HEK293 (cell line): ENCODE measurements around the gene RAB7B.

ENCODE experiments used
- CTCF ChIA-PET: fragments of 350-600 bp; formaldehyde crosslinking; extraction: SDS; loops from one replicate; lab custom pipeline; 2021; ENCODE audit warnings: antibody characterized with exemption; lab: Yijun Ruan, JAX
- POLR2A ChIA-PET: fragments of 300-600 bp; formaldehyde crosslinking; extraction: SDS; loops from one replicate; lab custom pipeline; 2020; ENCODE audit warnings: antibody characterized with exemption, inconsistent platforms; lab: Yijun Ruan, JAX
- H3K27ac ChIP-seq: fragments of 200-500 bp; sonication (Bioruptor generic); 2 replicates; pipeline ENCODE4 v1.5.1; 2014; ENCODE audit warnings: low read depth, low read length, control low read depth, inconsistent platforms; ENCODE audit errors: extremely low read depth
- H3K36me3 ChIP-seq, 2 experiments: fragments of 200-500 bp in 1 of 2; sonication (Bioruptor generic) in 1 of 2; 1 replicate in 1 of 2; 2 replicates in 1 of 2; pipeline ENCODE4 v1.5.1; 2014 to 2017; ENCODE audit warnings: inconsistent platforms in 2 of 2, low read length in 2 of 2; ENCODE audit not compliant: control insufficient read depth in 2 of 2, insufficient read depth in 1 of 2
- H3K4me1 ChIP-seq: fragments of 200-500 bp; sonication (Bioruptor generic); 2 replicates; pipeline ENCODE4 v1.5.1; 2014; ENCODE audit warnings: mild to moderate bottlenecking, low read length, inconsistent platforms; ENCODE audit not compliant: control insufficient read depth, insufficient read depth
- H3K4me3 ChIP-seq: 2 replicates; pipeline ENCODE4 v1.5.1; 2011; ENCODE audit warnings: low read depth, mild to moderate bottlenecking, control low read depth, low read length, moderate library complexity
- H3K9me3 ChIP-seq: fragments of 200-500 bp; sonication (Bioruptor generic); 2 replicates; pipeline ENCODE4 v1.5.1; 2014; ENCODE audit warnings: low read depth, low read length, inconsistent platforms; ENCODE audit not compliant: control insufficient read depth, insufficient read depth
- ATF2 ChIP-seq: fragments of 450-650 bp; formaldehyde crosslinking; IDR thresholded peaks from 2 replicates; pipeline ENCODE4 v1.5.1; 2016; ENCODE audit warnings: missing biosample characterization, missing genetic modification characterization, low read depth
- CTCF ChIP-seq: fragments of 450-650 bp; formaldehyde crosslinking; IDR thresholded peaks from 2 replicates; pipeline ENCODE4 v1.5.1; 2016; ENCODE audit warnings: missing biosample characterization, missing genetic modification characterization
- GLIS2 ChIP-seq: fragments of 450-650 bp; formaldehyde crosslinking; IDR thresholded peaks from 2 replicates; pipeline ENCODE4 v1.5.1; 2016; ENCODE audit warnings: missing biosample characterization, missing genetic modification characterization
- KLF9 ChIP-seq: fragments of 450-650 bp; formaldehyde crosslinking; IDR thresholded peaks from 2 replicates; pipeline ENCODE4 v1.5.1; 2016; ENCODE audit warnings: missing biosample characterization, missing genetic modification characterization, low read depth
- TRIM28 ChIP-seq: IDR thresholded peaks from 2 replicates; pipeline ENCODE4 v1.6.1; 2011; ENCODE audit warnings: low read length, control low read depth, borderline replicate concordance
- ZBTB26 ChIP-seq: fragments of 450-650 bp; formaldehyde crosslinking; optimal IDR thresholded peaks from 2 replicates; pipeline ENCODE3; 2016; ENCODE audit warnings: missing biosample characterization, mild to moderate bottlenecking, missing genetic modification characterization
- ZBTB8A ChIP-seq: fragments of 450-650 bp; formaldehyde crosslinking; IDR thresholded peaks from 2 replicates; pipeline ENCODE4 v1.5.1; 2016; ENCODE audit warnings: missing biosample characterization, missing genetic modification characterization
- ZNF146 ChIP-seq: fragments of 450-650 bp; formaldehyde crosslinking; IDR thresholded peaks from 2 replicates; pipeline ENCODE4 v1.5.1; 2016; ENCODE audit warnings: missing biosample characterization, missing genetic modification characterization
- ZNF169 ChIP-seq: fragments of 450-650 bp; formaldehyde crosslinking; IDR thresholded peaks from 2 replicates; pipeline ENCODE4 v1.5.1; 2016; ENCODE audit warnings: missing biosample characterization, missing genetic modification characterization
- ZNF211 ChIP-seq: fragments of 450-650 bp; formaldehyde crosslinking; IDR thresholded peaks from 2 replicates; pipeline ENCODE4 v1.5.1; 2016; ENCODE audit warnings: low read depth, missing biosample characterization, missing genetic modification characterization
- ZNF266 ChIP-seq: fragments of 450-650 bp; formaldehyde crosslinking; IDR thresholded peaks from 2 replicates; pipeline ENCODE4 v1.5.1; 2016; ENCODE audit warnings: missing biosample characterization, missing genetic modification characterization, low read depth
- ZNF274 ChIP-seq, 2 experiments: fragments of 200-500 bp in 1 of 2; fragments of 450-650 bp in 1 of 2; sonication (Bioruptor generic) in 1 of 2; formaldehyde crosslinking in 1 of 2; IDR thresholded peaks; 2 replicates each; pipeline versions ENCODE4 v1.5.1 to v1.6.1; 2014 to 2016; ENCODE audit warnings: borderline replicate concordance in 1 of 2, inconsistent platforms in 1 of 2, low read length in 1 of 2, missing biosample characterization in 1 of 2, missing genetic modification characterization in 1 of 2
- ZNF335 ChIP-seq: fragments of 450-650 bp; formaldehyde crosslinking; conservative IDR thresholded peaks from 2 replicates; pipeline ENCODE4 v1.5.1; 2016; ENCODE audit warnings: missing biosample characterization, missing genetic modification characterization
- ZNF391 ChIP-seq: fragments of 450-650 bp; formaldehyde crosslinking; IDR thresholded peaks from 2 replicates; pipeline ENCODE4 v1.5.1; 2016; ENCODE audit warnings: low read depth, missing biosample characterization, missing genetic modification characterization, borderline replicate concordance
- ZNF488 ChIP-seq: fragments of 450-650 bp; formaldehyde crosslinking; IDR thresholded peaks from 2 replicates; pipeline ENCODE4 v1.5.1; 2016; ENCODE audit warnings: missing biosample characterization, missing genetic modification characterization
- ZNF513 ChIP-seq: fragments of 450-650 bp; IDR thresholded peaks from 2 replicates; pipeline ENCODE4 v1.5.1; 2018; ENCODE audit warnings: missing biosample characterization, missing genetic modification characterization
- ZNF544 ChIP-seq: fragments of 450-650 bp; formaldehyde crosslinking; IDR thresholded peaks from 2 replicates; pipeline ENCODE4 v1.5.0; 2017; ENCODE audit warnings: missing biosample characterization, missing genetic modification characterization
- ZNF549 ChIP-seq: fragments of 450-650 bp; IDR thresholded peaks from 2 replicates; pipeline ENCODE4 v1.5.1; 2018; ENCODE audit warnings: missing biosample characterization, missing genetic modification characterization, mild to moderate bottlenecking, inconsistent platforms, moderate library complexity
- ZNF600 ChIP-seq: fragments of 450-650 bp; formaldehyde crosslinking; IDR thresholded peaks from 2 replicates; pipeline ENCODE4 v1.5.1; 2016; ENCODE audit warnings: missing biosample characterization, missing genetic modification characterization
- ZNF664 ChIP-seq: fragments of 450-650 bp; formaldehyde crosslinking; IDR thresholded peaks from 2 replicates; pipeline ENCODE4 v1.5.1; 2016; ENCODE audit warnings: missing biosample characterization, missing genetic modification characterization
- ZSCAN16 ChIP-seq: fragments of 450-650 bp; formaldehyde crosslinking; IDR thresholded peaks from 2 replicates; pipeline ENCODE4 v1.5.1; 2016; ENCODE audit warnings: missing biosample characterization, missing genetic modification characterization
- ZSCAN30 ChIP-seq: fragments of 450-650 bp; IDR thresholded peaks from 2 replicates; pipeline ENCODE4 v1.5.1; 2018; ENCODE audit warnings: missing biosample characterization, mild to moderate bottlenecking, missing genetic modification characterization, moderate library complexity

Gene RAB7B

GRCh38 chr1:206025283-206025820 lies 22.2 kb upstream of the RAB7B start:
- H3K4me3 ChIP-seq, result no peak overlapping the region
- CTCF ChIA-PET, result no interaction called here

GRCh38 chr1:206023695-206024094 lies 20.5 kb upstream of the RAB7B start, which contains the start of gene CTSE:
Gene CTSE (minus strand): TSS chr1:206023895. CDS start chr1:206023791, 104 bp downstream.
- no peak within 1 kb of the TSS for H3K4me3 ChIP-seq
- ChIA-PET POLR2A (no interaction called here), CTCF (interaction anchor here (0.6 to 1.0 kb wide), 3 partner anchors 14 to 80 kb away, joined by 3 to 4 read pairs (median 3); no protein-coding TSS in a partner anchor)
- no peaks in the 10 kb centered on the region for H3K9me3 ChIP-seq
- no peaks in the 10 kb centered on the region for H3K4me1 ChIP-seq
- no peak within 1 kb of the TSS for H3K27ac ChIP-seq
- TF ChIP-seq ZNF146 (no peak), ZNF664 (no peak), ZBTB26 (tag by site-specific recombination) (no peak), ZSCAN16 (tag by site-specific recombination) (no peak), TRIM28 (no peak), ZNF488 (tag by site-specific recombination) (no peak), ZNF391 (tag by site-specific recombination) (no peak), KLF9 (tag by site-specific recombination) (no peak), ZNF211 (tag by site-specific recombination) (no peak), ATF2 (tag by site-specific recombination) (no peak), ZNF266 (tag by site-specific recombination) (no peak), ZNF513 (tag by site-specific recombination) (no peak), ZBTB8A (no peak), ZNF600 (tag by site-specific recombination) (no peak), ZNF335 (no peak), ZNF274 (IDR thresholded peaks at IDR 0.05; ENCODE audit: low read length) (no peak), ZNF274 (tag by site-specific recombination; IDR thresholded peaks at IDR 0.05; ENCODE audit: borderline replicate concordance) (no peak), ZNF169 (no peak)
- no peaks in the 10 kb centered on the region for H3K36me3 ChIP-seq

More at GRCh38 chr1:206025283-206025820, 22.2 kb upstream of the RAB7B start:
- H3K27ac ChIP-seq, result no peak overlapping the region
- no peaks in the 10 kb centered on the region for H3K4me1 ChIP-seq
- H3K36me3 ChIP-seq, result no peaks in the 10 kb centered on the region
- POLR2A ChIA-PET, result no interaction called here
- H3K9me3 ChIP-seq, result no peaks in the 10 kb centered on the region
- TF ChIP-seq CTCF (tag by site-specific recombination) (no peak), ZNF544 (no peak), ZNF549 (no peak), ZSCAN30 (tag by site-specific recombination) (no peak), GLIS2 (tag by site-specific recombination) (no peak)
